Measurements from ENCODE around the gene AKAP1. TPM values are rescaled to one million over a fixed set of nuclear protein-coding genes. Genes with fewer than 3 reads are reported as not detected.

Gene AKAP1
- total RNA-seq, 1 donor: 14.5 TPM

DNA sequence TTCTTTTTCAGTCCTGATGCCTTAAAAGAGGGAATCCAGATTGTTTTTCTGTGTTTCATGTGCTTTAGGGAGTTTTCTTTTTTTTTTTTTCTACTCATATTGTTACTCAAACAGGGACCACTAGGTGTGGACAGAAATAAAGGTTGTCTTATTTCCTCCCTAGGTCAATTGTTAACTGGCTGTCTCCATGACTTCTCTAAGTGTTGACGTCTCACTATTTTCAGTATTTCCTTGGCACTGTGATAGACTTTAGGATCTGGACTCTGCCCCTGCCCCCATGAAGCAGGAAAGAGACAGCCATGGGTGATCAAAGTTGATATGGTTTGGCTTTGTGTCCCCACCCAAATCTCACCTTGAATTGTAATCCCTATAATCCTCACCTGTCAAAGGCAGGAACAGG, 73.7 kb downstream of the AKAP1 start:
- Histone ChIP-seq H3K79me2 (ENCODE audit: insufficient read depth, low read length) (no peaks in the 10 kb centered on the region), H3K4me1 (ENCODE audit: insufficient read depth, low read length) (no peaks in the 10 kb centered on the region), H3K9me3 (ENCODE audit: low read depth, low read length) (no peaks in the 10 kb centered on the region), H3K27ac (ENCODE audit: low read depth, low read length) (no peak overlapping the region), H3K27me3 (ENCODE audit: insufficient read depth, low read length) (no peaks in the 10 kb centered on the region), H3K4me2 (ENCODE audit: insufficient read depth, low read length) (no peak overlapping the region), H3K4me3 (ENCODE audit: insufficient read depth, low read length) (no peak overlapping the region), H2AFZ (ENCODE audit: low read length) (no peak overlapping the region), H4K20me1 (ENCODE audit: insufficient read depth, low read length) (no peaks in the 10 kb centered on the region), H3K36me3 (ENCODE audit: insufficient read depth, low read length) (no peaks in the 10 kb centered on the region)
- TF ChIP-seq, protein P1, sequence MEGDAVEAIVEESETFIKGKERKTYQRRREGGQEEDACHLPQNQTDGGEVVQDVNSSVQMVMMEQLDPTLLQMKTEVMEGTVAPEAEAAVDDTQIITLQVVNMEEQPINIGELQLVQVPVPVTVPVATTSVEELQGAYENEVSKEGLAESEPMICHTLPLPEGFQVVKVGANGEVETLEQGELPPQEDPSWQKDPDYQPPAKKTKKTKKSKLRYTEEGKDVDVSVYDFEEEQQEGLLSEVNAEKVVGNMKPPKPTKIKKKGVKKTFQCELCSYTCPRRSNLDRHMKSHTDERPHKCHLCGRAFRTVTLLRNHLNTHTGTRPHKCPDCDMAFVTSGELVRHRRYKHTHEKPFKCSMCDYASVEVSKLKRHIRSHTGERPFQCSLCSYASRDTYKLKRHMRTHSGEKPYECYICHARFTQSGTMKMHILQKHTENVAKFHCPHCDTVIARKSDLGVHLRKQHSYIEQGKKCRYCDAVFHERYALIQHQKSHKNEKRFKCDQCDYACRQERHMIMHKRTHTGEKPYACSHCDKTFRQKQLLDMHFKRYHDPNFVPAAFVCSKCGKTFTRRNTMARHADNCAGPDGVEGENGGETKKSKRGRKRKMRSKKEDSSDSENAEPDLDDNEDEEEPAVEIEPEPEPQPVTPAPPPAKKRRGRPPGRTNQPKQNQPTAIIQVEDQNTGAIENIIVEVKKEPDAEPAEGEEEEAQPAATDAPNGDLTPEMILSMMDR (IDR thresholded peaks at IDR 0.05; ENCODE audit: extremely low read depth, low read depth, low read length): no peak
- no peak for DNase-seq (ENCODE audit: insufficient read length, low spot score, missing footprints)

DNA sequence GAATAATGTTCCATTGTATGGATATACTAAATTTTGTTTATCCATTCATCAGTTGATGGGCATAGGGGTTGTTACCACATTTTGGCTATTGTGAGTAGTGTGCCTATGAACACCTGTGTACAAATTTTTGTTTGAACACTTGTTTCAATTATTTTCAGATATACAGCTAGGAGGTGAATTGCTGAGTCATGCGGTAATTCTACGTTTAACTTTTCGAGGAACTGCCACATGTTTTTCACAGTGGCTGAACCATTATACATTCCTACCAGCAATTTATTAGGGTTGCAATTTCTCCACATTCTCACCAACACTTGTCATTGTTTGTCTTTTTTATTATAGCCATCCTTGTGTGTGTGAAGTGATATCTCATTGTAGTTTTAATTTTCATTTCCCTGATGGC, 75.6 kb downstream of the AKAP1 start:
- Histone ChIP-seq H3K27ac (ENCODE audit: low read depth, low read length) (no peak overlapping the region), H2AFZ (ENCODE audit: low read length) (no peak overlapping the region), H3K4me3 (ENCODE audit: insufficient read depth, low read length) (no peak overlapping the region), H3K4me2 (ENCODE audit: insufficient read depth, low read length) (no peak overlapping the region), H3K27me3 (ENCODE audit: insufficient read depth, low read length) (no peaks in the 10 kb centered on the region), H3K79me2 (ENCODE audit: insufficient read depth, low read length) (no peaks in the 10 kb centered on the region), H3K9me3 (ENCODE audit: low read depth, low read length) (no peaks in the 10 kb centered on the region), H3K36me3 (ENCODE audit: insufficient read depth, low read length) (no peaks in the 10 kb centered on the region), H3K4me1 (ENCODE audit: insufficient read depth, low read length) (no peaks in the 10 kb centered on the region), H4K20me1 (ENCODE audit: insufficient read depth, low read length) (no peaks in the 10 kb centered on the region)
- no peak for DNase-seq (ENCODE audit: insufficient read length, low spot score, missing footprints)
- TF ChIP-seq, protein P1 (IDR thresholded peaks at IDR 0.05; ENCODE audit: extremely low read depth, low read depth, low read length): no peak

DNA sequence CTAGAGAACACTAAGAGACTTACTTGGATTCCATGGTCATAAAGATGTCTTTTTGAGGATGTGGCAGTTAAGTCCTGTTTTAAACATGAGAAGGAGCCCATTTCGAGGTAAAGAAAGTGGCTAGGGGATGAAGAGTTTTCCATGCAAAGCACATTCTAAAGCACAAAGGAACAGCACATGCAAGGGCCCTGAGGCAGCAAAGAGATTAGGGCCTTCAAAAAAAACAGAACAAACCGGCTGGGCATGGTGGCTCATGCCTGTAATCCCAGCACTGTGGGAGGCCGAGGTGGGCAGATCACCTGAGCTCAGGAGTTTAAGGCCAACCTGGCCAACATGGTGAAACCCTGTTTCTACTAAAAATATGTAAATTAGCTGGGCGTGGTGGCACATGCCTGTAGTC, 79.8 kb downstream of the AKAP1 start:
- H4K20me1 ChIP-seq (ENCODE audit: insufficient read depth, low read length): no peaks in the 10 kb centered on the region
- TF ChIP-seq, protein P1 (IDR thresholded peaks at IDR 0.05; ENCODE audit: extremely low read depth, low read depth, low read length): no peak
- no peak for DNase-seq (ENCODE audit: insufficient read length, low spot score, missing footprints)

DNA sequence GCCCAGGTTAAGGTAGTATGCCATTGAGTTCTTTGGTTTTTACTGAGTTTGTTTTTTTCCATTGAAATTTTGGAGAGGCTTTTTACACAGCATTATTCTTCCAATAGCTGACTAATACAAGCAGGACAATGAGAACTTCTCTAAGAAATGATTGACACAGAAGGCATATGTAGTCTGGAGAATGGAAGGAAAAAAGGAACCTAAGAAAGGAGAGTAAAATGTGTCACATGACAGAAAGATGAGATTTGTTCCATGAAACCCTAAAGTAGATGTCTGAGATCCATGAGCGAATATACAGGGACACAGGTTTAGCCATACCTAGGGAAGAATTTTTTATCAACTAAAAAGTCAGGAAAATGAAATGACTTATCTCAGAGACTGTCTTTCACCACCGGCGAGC, 80.7 kb downstream of the AKAP1 start:
- H3K27ac ChIP-seq (ENCODE audit: low read depth, low read length): no peak overlapping the region
- DNase-seq (ENCODE audit: insufficient read length, low spot score, missing footprints): no peak
- TF ChIP-seq, protein P1 (IDR thresholded peaks at IDR 0.05; ENCODE audit: extremely low read depth, low read depth, low read length): no peak

More for the DNA sequence above, 79.8 kb downstream of the AKAP1 start:
- no peaks in the 10 kb centered on the region for H3K36me3 ChIP-seq (ENCODE audit: insufficient read depth, low read length)
- H3K4me2 ChIP-seq (ENCODE audit: insufficient read depth, low read length): no peak overlapping the region
- no peak overlapping the region for H3K4me3 ChIP-seq (ENCODE audit: insufficient read depth, low read length)
- H3K4me1 ChIP-seq (ENCODE audit: insufficient read depth, low read length): no peaks in the 10 kb centered on the region
- H3K27me3 ChIP-seq (ENCODE audit: insufficient read depth, low read length): no peaks in the 10 kb centered on the region
- H2AFZ ChIP-seq (ENCODE audit: low read length): no peak overlapping the region
- H3K79me2 ChIP-seq (ENCODE audit: insufficient read depth, low read length): no peaks in the 10 kb centered on the region
- no peak overlapping the region for H3K27ac ChIP-seq (ENCODE audit: low read depth, low read length)
- no peaks in the 10 kb centered on the region for H3K9me3 ChIP-seq (ENCODE audit: low read depth, low read length)

More for the DNA sequence above, 80.7 kb downstream of the AKAP1 start:
- Histone ChIP-seq H3K27me3 (ENCODE audit: insufficient read depth, low read length) (no peaks in the 10 kb centered on the region), H3K4me2 (ENCODE audit: insufficient read depth, low read length) (no peak overlapping the region), H2AFZ (ENCODE audit: low read length) (no peak overlapping the region), H4K20me1 (ENCODE audit: insufficient read depth, low read length) (no peaks in the 10 kb centered on the region), H3K9me3 (ENCODE audit: low read depth, low read length) (no peaks in the 10 kb centered on the region), H3K36me3 (ENCODE audit: insufficient read depth, low read length) (no peaks in the 10 kb centered on the region), H3K4me3 (ENCODE audit: insufficient read depth, low read length) (no peak overlapping the region), H3K4me1 (ENCODE audit: insufficient read depth, low read length) (no peaks in the 10 kb centered on the region), H3K79me2 (ENCODE audit: insufficient read depth, low read length) (no peaks in the 10 kb centered on the region)

All from osteoblast (primary cell).